ENCODE data around the gene RBMX. TPM values are rescaled to one million over a fixed set of nuclear protein-coding genes. Genes with fewer than 3 reads are reported as not detected.
A peak's percentile ranks its signal among the peaks of the same experiment; 100 is the strongest.
"Not testable (repeated sequence)": the region's sequence is repeated elsewhere in the genome, so short reads cannot be mapped to it uniquely, and the experiment has no call there.

The RBMX gene
- 553 TPM for polyA plus RNA-seq (ENCODE audit: insufficient read length)
- long read RNA-seq, donor 1, transcript RBMX-205 (3 exons, 2,041 nt): minor isoform, 7 of 233 reads
- long read RNA-seq, donor 1, transcript RBMX-207 (8 exons, 2,148 nt): minor isoform, 8 of 233 reads
- long read RNA-seq, donor 1, transcript RBMX-210 (2 exons, 563 nt): minor isoform, 29 of 233 reads
- long read RNA-seq, donor 1, transcript RBMX-201 (9 exons, 2,012 nt): major isoform, 90 of 233 reads
- long read RNA-seq, donor 1, partial matches to known transcripts: 93 of 233 reads
- long read RNA-seq, donor 1, other reads (novel, unspliced or antisense): 5 of 233 reads
- long read RNA-seq, donor 2, transcript RBMX-201 (9 exons, 2,012 nt): major isoform, 73 of 229 reads
- long read RNA-seq, donor 2, transcript RBMX-207 (8 exons, 2,148 nt): minor isoform, 30 of 229 reads
- long read RNA-seq, donor 2, transcript RBMX-210 (2 exons, 563 nt): minor isoform, 23 of 229 reads
- long read RNA-seq, donor 2, transcript RBMX-205 (3 exons, 2,041 nt): minor isoform, 11 of 229 reads
- long read RNA-seq, donor 2, partial matches to known transcripts: 86 of 229 reads
- long read RNA-seq, donor 2, other reads (novel, unspliced or antisense): 6 of 229 reads
- long read RNA-seq, donor 3, transcript RBMX-207 (8 exons, 2,148 nt): minor isoform, 9 of 206 reads
- long read RNA-seq, donor 3, transcript RBMX-210 (2 exons, 563 nt): minor isoform, 13 of 206 reads
- long read RNA-seq, donor 3, transcript RBMX-201 (9 exons, 2,012 nt): major isoform, 96 of 206 reads
- long read RNA-seq, donor 3, transcript RBMX-205 (3 exons, 2,041 nt): minor isoform, 10 of 206 reads
- long read RNA-seq, donor 3, partial matches to known transcripts: 78 of 206 reads
- long read RNA-seq, donor 3, other reads (novel, unspliced or antisense): 0 of 206 reads
- long read RNA-seq, donor 4, partial matches to known transcripts: 20 of 28 reads
- long read RNA-seq, donor 4, other reads (novel, unspliced or antisense): 0 of 28 reads
- long read RNA-seq, donor 5, transcript RBMX-210 (2 exons, 563 nt): minor isoform, 8 of 331 reads
- long read RNA-seq, donor 5, transcript RBMX-201 (9 exons, 2,012 nt): major isoform, 171 of 331 reads
- long read RNA-seq, donor 5, transcript RBMX-205 (3 exons, 2,041 nt): minor isoform, 9 of 331 reads
- long read RNA-seq, donor 5, transcript RBMX-207 (8 exons, 2,148 nt): minor isoform, 18 of 331 reads
- long read RNA-seq, donor 5, partial matches to known transcripts: 113 of 331 reads
- long read RNA-seq, donor 5, other reads (novel, unspliced or antisense): 12 of 331 reads
- long read RNA-seq, donor 6, transcript RBMX-207 (8 exons, 2,148 nt): minor isoform, 11 of 204 reads
- long read RNA-seq, donor 6, transcript RBMX-210 (2 exons, 563 nt): minor isoform, 28 of 204 reads
- long read RNA-seq, donor 6, transcript RBMX-201 (9 exons, 2,012 nt): major isoform, 79 of 204 reads
- long read RNA-seq, donor 6, partial matches to known transcripts: 78 of 204 reads
- long read RNA-seq, donor 6, other reads (novel, unspliced or antisense): 5 of 204 reads
- long read RNA-seq, donor 7, transcript RBMX-205 (3 exons, 2,041 nt): minor isoform, 15 of 437 reads
- long read RNA-seq, donor 7, transcript RBMX-201 (9 exons, 2,012 nt): major isoform, 141 of 437 reads
- long read RNA-seq, donor 7, transcript RBMX-210 (2 exons, 563 nt): minor isoform, 18 of 437 reads
- long read RNA-seq, donor 7, transcript RBMX-207 (8 exons, 2,148 nt): minor isoform, 29 of 437 reads
- long read RNA-seq, donor 7, partial matches to known transcripts: 222 of 437 reads
- long read RNA-seq, donor 7, other reads (novel, unspliced or antisense): 11 of 437 reads
- long read RNA-seq, donor 8, transcript RBMX-210 (2 exons, 563 nt): minor isoform, 7 of 103 reads
- long read RNA-seq, donor 8, transcript RBMX-201 (9 exons, 2,012 nt): major isoform, 42 of 103 reads
- long read RNA-seq, donor 8, transcript RBMX-207 (8 exons, 2,148 nt): minor isoform, 11 of 103 reads
- long read RNA-seq, donor 8, partial matches to known transcripts: 41 of 103 reads
- long read RNA-seq, donor 8, other reads (novel, unspliced or antisense): 0 of 103 reads

DNA sequence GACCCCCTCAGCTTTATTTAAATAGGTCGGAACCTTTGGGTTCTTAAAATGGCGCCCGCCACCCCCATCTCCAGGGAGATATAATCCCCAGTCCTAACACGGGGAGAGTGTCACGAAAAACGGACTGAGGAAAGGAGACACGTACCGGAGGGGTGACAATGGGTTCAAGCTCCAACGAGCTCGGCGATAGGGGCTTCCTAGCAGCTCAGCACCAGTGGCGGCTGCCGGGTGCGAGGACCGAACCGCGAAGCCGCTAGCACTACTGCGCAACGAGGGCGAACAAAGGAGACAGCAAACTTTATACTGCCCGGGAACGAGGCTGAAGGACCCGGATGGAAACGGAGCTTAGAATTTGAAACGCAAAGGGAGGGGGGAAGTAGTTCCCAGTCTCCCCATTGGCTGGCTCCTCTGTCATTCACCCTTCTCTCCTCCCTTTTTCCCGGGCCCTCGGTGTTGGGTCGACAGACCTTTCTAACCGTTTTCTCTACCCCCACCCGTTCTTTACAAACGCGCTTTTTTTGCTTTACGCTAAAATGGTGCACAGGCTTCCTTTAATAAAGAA is at the start of gene RBMX:
Gene RBMX, minus strand, starts transcription at position 274 of the 562 bp plus-strand sequence. CDS start 1,298 bp downstream, outside the sequence.
- DNase-seq: peak; percentile 92

DNA sequence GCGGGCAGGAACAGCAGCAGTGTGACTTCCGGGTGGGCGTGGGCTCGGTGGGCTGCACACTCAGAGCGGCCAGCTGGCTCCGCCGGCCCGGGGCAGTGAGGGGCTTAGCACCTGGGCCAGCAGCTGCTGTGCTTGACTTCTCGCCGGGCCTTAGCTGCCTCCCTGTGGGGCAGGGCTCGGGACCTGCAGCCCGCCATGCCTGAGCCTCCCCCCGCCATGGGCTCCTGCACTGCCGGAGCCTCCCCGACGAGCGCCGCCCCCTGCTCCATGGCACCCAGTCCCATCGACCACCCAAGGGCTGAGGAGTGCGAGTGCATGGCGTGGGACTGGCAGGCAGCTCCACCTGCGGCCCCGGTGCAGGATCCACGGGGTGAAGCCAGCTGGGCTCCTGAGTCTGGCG is 40.9 kb upstream of the RBMX start:
- DNase-seq: not testable (repeated sequence)

DNA sequence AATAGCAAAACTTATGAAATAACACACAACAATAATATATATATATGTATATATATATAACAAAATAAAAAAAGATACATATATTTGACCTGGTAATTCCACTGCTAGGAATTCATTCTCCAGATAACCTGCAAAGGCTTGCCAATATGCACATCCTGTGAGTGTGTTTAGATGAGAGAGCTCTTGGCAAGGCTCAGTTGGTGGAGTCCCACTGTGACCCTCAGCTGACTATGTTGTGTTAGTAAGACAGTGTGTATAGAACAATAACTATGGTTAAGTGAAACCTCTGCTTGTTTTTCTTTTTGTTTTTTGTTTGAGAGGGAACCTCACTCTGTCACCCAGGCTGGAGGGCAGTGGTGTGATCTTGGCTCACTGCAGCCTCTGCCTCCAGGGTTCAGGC is 39.5 kb upstream of the RBMX start:
- DNase-seq: no peak

DNA sequence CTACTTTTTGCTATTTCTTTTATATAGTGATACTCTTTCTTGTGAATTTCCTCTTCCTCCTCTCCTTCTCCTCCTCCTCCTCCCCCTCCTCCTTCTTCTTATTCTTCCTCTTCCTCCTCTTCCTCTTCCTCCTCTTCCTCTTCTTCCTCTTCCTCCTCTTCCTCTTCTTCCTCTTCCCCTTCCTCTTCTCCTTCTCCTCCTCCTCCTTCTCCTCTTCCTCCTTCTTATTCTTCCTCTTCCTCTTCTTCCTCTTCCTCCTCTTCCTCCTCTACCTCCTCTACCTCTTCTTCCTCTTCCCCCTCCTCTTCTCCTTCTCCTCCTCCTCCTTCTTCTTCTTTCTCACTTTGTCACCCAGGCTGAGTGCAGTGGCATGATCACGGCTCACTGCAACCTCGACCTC is 36.3 kb upstream of the RBMX start:
- no peak for DNase-seq

DNA sequence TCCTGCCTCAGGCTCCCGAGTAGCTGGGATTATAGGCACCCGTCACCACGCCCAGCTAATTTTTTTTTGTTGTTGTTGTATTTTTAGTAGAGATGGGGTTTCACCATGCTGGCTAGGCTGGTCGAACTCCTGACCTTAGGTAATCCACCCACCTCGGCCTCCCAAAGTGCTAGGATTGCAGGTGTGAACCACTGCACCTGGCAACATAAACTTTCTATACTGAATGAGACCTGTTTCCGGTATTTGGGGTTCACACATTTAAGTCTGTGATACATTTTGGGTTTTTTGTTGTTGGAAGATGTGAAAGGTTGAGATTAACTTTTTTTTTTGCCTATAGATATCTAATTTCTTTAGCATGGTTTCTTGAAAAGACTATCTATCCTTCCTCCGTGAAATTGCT is 31.1 kb upstream of the RBMX start:
- DNase-seq: not testable (repeated sequence)

DNA sequence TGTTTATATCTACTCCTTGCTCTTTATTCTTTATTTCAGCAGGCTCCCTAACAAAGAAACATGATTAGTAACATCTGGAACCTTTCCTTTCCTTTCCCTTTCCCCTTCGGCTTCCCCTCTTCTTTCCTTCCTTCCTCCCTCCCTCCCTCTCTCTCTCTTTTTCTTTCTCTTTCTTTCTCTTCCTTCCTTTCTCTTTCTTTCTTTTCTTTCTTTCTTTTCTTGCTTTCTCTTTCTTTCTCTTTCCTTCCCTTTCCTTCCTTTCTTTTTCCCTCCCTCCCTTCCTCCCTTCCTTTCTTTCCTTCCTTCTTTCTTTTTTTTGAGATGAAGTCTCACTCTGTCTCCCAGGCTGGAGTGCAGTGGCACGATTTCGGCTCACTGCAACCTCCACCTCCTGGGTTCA is 30.7 kb upstream of the RBMX start:
- DNase-seq: no peak

DNA sequence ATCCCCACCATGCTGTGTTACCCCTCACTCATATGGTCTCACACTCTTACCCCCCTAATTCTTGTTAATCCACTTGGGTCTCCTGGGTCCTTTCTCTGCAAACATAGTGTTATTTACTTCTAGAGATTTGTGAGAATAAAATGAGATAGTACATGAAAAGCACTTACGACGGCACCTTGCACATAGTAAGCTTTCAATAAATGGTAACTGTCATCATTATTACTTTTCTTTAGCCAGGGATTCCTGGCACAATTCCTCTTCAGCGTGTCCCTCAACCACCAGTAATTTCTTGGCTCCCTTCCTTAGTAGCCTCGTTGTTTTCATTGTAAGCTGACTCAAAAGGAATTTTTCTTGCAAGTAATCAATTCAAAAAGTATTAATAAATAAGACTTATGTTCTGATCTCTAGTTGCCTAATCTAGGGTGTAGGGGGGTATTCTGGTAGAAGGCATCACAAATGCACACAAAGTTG is 30.1 kb upstream of the RBMX start:
- DNase-seq: no peak

DNA sequence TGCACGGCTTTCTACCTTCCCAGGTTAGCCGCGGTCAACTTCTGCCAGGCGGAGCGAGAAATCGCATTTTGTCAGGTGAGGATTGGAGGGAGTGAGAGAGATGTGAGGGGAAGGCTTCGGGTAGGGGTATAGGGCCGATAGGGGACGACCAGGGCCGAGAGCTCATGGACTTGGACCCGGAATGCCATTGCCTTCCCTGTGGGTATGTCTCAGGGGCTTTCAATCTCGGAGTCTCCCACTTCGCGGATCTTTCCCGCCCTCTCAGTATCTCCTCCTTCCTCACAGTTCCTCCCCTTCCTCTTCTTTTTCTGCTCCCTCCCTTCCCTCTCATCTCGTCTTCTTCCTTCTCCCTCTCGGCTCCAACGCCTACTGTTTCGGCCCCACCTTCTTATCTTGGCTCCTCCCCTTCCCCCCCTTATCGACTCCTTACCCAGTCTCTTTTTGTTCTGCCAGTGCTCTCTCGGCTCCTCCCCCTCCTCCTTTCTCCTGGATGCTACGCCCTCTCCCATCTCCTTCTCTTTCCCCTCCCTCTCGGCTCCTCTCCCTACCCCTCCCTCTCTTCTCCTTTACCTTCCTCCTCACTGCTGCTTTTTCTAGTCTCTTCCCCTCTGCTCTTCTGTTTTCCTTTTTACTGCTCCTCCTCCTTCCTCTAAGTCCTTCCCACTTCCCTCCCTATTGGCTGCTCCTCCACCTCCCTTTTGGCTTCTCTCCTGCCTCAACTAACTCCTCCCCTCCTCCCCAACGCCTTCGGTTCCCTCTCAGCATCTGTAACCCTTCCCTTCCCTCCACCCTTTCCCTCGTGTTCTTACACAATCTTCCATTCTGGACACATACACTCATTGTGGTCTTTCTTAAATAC is 29.4 kb upstream of the RBMX start:
- DNase-seq: peak; percentile 91

DNA sequence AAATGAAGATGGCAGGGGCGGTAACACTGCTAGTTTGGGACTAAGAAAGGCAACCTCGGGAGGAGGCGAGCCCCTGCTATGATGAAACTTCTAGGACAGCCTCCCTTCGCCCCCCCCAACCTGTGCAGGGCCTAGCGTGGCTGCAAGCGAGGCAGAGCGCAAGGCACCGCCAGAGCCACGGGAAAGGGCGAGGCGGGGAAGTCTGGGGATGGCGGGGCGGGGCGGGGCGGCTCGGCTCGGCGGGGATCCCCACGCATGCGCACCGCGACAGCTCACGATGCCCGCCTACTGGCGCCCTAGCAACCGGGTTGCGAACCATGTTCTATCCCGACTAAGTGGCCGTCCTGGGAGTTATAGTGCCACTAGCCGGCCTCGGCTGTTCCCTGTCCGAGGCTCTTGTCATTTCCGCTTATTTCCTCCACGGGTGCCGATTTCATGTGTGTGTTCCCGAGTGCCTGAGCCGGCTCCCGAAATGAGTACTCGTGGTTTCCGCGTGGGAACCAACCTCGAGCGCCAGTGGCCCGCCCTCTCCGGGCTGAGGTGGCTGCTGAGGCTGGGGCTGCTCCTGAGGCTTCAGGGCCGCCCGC is 28.7 kb upstream of the RBMX start:
- DNase-seq: peak; percentile 58

DNA sequence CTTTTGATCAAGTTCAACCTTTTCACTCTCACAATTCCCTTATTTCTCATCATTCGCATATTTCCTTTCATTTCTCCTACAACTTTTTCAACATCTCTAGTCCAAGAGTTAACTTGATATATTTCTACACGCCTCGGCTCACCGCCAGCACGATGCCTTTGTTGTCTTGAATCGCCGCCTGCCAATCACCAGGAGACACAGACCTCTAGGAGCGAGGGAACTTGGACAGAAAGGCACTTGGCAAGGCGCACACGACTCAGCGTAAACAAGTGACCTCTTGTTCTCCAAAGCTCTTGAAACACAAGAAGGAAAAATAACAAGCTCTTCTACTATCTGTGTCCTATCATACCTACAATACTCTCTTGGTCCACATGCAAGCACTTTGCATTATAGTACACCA is 27.1 kb upstream of the RBMX start:
- DNase-seq: no peak

DNA sequence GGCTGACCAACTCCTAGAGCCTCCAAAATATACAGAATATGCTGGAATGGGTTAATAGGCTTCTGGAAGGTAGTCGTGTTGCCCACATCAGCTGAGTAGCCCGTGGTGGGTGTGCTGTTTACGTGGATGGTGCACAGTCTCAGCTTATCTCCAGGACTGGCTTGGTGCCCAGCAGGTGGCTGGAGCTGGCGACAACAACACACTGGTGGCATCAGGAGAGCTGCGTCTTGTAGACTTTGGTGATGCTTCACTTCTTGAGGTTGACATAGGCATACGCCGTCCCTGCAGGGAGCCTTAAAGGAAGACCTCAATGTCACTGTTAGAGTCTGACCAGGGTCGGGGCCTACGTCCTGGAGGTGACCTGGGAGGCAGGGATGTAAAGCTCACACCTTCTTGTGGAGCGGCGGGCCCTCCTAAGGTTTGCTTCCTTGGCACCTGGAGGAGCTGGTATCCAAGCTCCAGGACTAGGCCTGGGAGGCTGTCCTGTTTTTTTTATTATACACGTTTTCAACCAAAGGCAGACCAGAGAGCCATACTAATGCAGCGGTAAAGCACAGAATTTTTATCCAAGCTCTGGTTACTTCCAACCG is 26.5 kb upstream of the RBMX start:
- no peak for DNase-seq

DNA sequence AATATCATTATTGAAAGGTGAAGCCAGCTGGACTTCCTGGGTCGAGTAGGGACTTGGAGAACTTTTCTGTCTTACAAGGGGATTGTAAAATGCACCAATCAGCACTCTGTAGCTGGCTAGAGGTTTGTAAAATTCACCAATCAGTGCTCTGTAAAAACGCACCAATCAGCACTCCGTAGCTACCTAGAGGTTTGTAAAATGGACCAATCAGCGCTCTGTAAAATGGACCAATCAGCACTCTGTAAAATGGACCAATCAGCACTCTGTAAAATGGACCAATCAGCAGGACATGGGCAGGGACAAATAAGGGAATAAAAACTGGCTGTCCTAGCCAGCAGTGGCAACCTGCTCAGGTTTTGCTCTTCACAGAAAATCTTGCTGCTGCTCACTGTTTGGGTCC is 23.5 kb upstream of the RBMX start:
- DNase-seq: not testable (repeated sequence)

DNA sequence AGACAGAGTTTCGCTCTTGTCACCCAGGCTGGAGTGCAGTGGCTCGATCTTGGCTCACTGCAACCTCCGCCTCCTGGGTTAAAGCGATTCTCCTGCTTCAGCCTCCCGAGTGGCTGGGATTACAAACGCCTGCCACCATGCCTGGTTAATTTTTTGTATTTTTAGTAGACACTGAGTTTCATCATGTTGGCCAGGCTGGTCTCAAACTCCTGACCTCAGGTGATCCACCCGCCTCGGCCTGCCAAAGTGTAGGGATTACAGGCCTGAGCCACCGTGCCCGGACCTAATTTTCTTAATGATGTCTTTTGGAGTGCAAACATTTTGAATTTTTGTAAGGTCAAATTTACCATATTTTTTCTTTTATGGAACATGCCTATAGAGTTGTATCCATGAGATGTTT is 19.5 kb upstream of the RBMX start:
- not testable (repeated sequence) for DNase-seq

DNA sequence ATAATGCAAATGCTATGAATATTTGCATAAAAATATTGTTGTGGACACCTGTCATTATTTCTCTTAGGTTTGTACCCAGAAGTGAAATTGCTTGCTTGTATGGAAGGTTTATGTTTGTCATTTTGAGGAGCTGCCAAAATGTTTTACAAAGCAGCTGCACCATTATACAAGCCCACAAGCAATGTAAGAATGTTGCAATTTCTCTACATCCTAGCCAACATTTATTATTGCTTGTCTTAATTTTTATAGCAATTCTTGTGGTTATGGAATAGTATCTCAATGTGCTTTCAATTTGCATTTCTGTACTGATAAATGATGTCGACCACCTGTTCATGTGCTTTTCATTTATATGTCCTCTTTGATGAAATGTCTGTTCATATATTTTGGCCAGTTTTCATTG is 18.7 kb upstream of the RBMX start:
- no peak for DNase-seq

DNA sequence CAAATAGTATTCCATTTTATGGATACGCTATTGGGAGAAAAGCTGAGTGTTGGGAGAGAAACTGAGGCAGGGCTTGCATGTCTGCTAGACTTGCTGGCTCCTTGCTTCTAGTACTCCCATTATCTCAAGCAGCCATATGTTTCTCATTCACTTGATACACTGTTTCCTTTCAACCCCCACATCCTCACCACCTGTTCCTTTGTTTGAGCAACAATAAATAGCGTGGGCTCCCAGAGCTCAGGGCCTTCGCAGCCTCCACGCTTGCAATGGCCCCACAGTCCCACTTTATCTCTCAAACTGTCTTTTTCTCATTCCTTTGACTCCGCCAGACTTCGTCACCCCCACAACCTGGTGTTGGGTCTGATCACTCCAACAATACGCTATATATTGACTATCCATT is 18.2 kb upstream of the RBMX start:
- not testable (repeated sequence) for DNase-seq

DNA sequence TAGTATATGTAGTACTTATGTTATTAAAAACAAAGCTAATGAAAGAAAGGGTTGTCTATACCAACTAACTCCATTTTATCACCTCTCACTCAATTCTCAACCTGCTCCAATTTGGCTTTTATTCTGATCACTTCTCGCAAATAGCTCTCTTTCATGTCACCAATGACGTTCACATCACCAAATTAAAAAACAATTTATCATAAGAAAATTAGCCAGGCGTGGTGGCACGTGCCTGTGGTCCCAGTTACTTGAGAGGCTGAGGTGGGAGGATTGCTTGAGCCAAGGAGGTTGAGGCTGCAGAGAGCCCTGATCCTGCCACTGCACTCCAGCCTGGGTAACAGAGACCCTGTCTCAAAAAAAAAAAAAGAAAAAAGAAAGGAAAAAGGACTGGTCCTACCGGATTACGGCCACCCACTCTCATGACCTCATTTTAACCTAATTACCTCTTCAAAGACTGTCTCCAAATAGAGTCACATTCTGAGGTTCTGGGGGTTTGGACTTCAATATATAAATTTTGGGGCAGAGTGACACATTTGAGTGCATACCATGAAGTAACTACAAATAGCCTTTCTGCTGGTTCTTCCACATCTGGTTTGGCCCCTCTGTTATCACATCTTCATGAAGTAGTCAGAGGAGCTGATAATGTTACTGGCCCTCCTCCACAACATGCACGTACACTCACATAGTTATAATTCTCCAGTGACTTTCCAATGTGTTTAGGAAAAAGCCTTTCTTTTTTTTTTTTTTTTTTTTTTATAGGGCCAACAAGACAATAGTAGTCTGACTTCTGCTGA is 15.8 kb upstream of the RBMX start:
- DNase-seq: no peak

DNA sequence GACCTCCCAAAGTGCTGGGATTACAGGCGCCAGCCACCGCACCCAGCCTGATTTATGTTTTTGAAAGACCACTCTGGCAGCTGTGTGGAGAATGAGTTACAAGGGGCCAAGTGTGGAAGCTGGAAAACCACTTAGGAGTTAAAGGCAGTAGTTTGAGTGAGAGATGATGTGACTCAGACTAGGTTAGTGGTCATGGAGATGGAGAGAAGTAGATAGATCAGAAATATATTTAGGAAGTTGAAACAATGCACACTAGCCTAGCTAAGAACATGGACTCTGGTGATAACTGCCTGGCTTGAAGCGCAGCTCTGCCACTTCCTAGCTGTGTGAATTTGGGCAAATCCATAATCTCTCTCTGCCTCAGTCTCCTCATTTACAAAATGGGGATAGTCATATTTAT is 11.9 kb upstream of the RBMX start:
- no peak for DNase-seq

Data from left kidney (tissue), 8 donors.